ENCODE measurements around the gene PCDHA5. TPM values are rescaled to one million over a fixed set of nuclear protein-coding genes. Genes with fewer than 3 reads are reported as not detected.

Gene PCDHA5
- total RNA-seq, 2 donors from 2014 or later, result not detected

DNA sequence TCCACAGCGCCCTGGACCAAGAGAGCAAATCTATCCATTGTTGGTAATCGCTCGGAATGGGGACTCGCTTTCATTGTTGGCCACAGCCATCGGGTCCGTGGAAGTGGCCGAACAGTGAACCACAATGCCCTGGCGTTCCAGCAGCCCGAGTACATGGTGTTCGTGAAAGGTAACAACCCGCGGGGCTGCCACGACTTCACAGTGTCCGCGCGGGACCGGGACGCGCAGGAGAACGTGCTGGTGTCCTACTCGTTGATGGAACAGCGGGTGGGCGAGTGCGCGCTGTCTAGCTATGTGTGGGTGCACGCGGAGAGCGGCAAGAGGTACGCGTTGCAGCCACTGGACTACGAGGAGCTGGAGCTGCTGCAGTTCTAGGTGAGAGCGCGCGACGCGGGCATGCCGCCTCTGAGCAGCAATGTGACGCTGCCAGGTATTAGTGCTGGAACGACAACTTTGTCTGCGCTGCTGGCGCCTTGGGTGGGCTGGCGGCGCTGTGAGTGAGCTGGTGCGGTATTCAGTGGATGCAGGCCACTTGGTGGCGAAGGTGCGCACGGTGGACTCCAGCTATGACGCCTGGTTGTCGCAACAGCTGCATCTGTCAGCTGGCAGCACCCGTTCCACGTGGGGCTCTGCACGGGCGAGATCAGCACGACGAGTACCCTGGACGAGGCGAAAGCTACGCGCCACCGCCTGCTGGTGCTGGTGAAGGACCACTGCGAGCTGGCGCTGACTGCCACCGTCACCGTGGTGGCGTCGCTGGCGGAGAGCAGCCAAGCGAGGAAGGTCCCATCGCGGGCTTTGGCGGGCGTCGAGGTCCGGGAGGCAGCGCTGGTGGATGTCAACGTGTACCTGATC, 41.3 kb downstream of the PCDHA5 start:
- Mint-ChIP-seq H3K4me3 (no peak overlapping the region), H3K36me3 (ENCODE audit: low read depth) (no peaks in the 10 kb centered on the region), H3K4me1 (no peaks in the 10 kb centered on the region), H3K27ac (no peak overlapping the region), H3K27me3 (peaks cover 9% of the 10 kb centered on the region)
- DNase-seq (no peak), ATAC-seq (no peak)
- peaks cover 3% of the 10 kb centered on the region for H3K9me3 ChIP-seq (ENCODE audit: control insufficient read depth, low read length, poor library complexity, severe bottlenecking)

DNA sequence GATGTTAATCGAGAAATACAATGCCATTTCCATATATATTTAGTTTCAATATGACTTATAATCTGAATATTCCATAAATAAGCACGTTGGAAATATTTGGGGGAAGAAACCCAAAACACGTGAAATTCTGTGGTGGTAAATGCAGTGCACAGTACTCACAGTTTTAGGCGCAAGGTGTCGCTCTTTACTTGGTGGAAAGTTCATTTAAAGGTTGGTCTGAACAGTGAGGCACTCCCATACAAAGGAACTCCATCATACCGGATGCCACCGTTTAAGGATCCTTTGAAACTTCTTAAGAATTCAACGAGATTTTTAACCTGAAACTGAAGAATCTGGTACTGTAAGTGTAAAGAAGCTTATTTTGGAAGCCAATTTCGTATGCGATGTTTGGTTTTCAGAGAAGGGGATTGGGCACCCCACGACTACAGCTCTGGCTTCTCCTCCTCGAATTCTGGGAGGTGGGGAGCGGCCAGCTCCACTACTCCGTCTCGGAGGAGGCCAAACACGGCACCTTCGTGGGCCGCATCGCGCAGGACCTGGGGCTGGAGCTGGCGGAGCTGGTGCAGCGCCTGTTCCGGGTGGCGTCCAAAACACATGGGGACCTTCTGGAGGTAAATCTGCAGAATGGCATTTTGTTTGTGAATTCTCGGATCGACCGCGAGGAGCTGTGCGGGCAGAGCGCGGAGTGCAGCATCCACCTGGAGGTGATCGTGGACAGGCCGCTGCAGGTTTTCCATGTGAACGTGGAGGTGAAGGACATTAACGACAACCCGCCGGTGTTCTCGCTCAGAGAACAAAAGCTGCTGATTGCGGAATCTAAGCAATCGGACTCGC, 47.5 kb downstream of the PCDHA5 start, which contains the start of gene PCDHA11:
PCDHA11 (plus strand) TSS at position 237 of the 834 bp plus-strand sequence; CDS start at position 384, 147 bp downstream.
- DNase-seq, result no peak
- Mint-ChIP-seq H3K4me1 (no peaks in the 10 kb centered on the region), H3K4me3 (no peak within 1 kb of the TSS), H3K27me3 (peaks cover 19% of the 10 kb centered on the region), H3K27ac (no peak within 1 kb of the TSS), H3K36me3 (ENCODE audit: low read depth) (no peaks in the 10 kb centered on the region)
- ATAC-seq, result no peak
- no peaks in the 10 kb centered on the region for H3K9me3 ChIP-seq (ENCODE audit: control insufficient read depth, low read length, poor library complexity, severe bottlenecking)

DNA sequence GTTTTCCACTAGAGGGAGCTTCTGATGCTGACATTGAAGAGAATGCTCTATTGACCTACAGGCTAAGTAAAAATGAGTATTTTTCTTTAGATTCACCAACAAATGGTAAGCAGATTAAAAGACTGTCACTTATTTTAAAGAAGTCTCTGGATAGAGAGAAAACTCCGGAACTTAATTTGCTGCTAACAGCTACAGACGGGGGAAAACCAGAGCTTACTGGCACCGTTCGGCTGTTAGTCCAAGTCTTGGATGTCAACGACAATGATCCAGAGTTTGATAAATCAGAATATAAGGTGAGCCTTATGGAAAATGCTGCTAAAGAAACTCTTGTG, 48.1 kb downstream of the PCDHA5 start:
- H3K36me3 Mint-ChIP-seq (ENCODE audit: low read depth), result no peaks in the 10 kb centered on the region
- ATAC-seq, result no peak
- H3K27me3 Mint-ChIP-seq, result peaks cover 18% of the 10 kb centered on the region
- no peaks in the 10 kb centered on the region for H3K9me3 ChIP-seq (ENCODE audit: control insufficient read depth, low read length, poor library complexity, severe bottlenecking)
- H3K27ac Mint-ChIP-seq, result no peak overlapping the region
- no peaks in the 10 kb centered on the region for H3K4me1 Mint-ChIP-seq
- H3K4me3 Mint-ChIP-seq, result no peak overlapping the region
- no peak for DNase-seq

DNA sequence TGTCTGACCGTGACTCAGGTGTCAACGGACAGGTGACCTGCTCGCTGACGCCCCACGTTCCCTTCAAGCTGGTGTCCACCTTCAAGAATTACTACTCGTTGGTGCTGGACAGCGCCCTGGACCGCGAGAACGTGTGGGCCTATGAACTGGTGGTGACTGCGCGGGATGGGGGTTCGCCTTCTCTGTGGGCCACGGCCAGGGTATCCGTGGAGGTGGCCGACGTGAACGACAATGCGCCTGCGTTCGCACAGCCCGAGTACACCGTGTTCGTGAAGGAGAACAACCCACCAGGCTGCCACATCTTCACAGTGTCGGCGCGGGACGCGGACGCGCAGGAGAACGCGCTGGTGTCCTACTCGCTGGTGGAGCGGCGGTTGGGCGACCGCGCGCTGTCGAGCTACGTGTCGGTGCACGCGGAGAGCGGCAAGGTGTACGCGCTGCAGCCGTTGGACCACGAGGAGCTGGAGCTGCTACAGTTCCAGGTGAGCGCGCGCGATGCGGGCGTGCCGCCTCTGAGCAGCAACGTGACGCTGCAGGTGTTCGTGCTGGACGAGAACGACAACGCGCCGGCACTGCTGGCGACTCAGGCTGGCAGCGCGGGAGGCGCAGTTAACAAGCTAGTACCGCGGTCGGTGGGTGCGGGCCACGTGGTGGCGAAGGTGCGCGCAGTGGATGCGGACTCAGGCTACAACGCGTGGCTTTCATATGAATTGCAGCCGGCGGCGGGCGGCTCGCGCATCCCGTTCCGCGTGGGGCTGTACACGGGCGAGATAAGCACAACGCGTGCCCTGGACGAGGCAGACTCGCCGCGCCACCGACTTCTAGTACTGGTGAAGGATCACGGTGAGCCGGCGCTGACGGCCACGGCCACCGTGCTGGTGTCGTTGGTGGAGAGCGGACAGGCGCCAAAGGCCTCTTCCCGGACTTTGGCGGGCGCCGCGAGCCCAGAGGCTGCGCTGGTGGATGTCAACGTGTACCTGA, 49.1 kb downstream of the PCDHA5 start:
- Mint-ChIP-seq H3K4me1 (no peaks in the 10 kb centered on the region), H3K27me3 (peaks cover 19% of the 10 kb centered on the region), H3K4me3 (no peak overlapping the region), H3K27ac (no peak overlapping the region), H3K36me3 (ENCODE audit: low read depth) (no peaks in the 10 kb centered on the region)
- no peaks in the 10 kb centered on the region for H3K9me3 ChIP-seq (ENCODE audit: control insufficient read depth, low read length, poor library complexity, severe bottlenecking)
- DNase-seq (no peak), ATAC-seq (no peak)

Other genes starting within 250 kb of the PCDHA5 start
- gene CD14, start 188.4 kb upstream of the PCDHA5 start, total RNA-seq, result 1 to 10 TPM; 1.4 to 9.2 TPM
- gene TMCO6, start 182.2 kb upstream of the PCDHA5 start, total RNA-seq, result 10 to 100 TPM; 18.3 to 23.1 TPM
- 10 to 100 TPM; 40.7 to 46.2 TPM for gene NDUFA2, start 174.0 kb upstream of the PCDHA5 start, total RNA-seq
- gene IK, start 173.8 kb upstream of the PCDHA5 start, total RNA-seq, result 100 to 1,000 TPM; 168 to 172 TPM
- gene WDR55, start 156.7 kb upstream of the PCDHA5 start, total RNA-seq, result 10 to 100 TPM; 34.8 to 36.3 TPM
- 1 to 10 TPM; 1.2 to 1.9 TPM for gene DND1, start 148.0 kb upstream of the PCDHA5 start, total RNA-seq
- 10 to 100 TPM; 44.8 to 49.3 TPM for gene HARS1, start 130.2 kb upstream of the PCDHA5 start, total RNA-seq
- 10 to 100 TPM; 33.5 to 34.9 TPM for gene HARS2, start 130.2 kb upstream of the PCDHA5 start, total RNA-seq
- gene ZMAT2, start 121.2 kb upstream of the PCDHA5 start, total RNA-seq, result 10 to 100 TPM; 40.9 to 41.5 TPM
- gene PCDHA1, start 35.5 kb upstream of the PCDHA5 start, total RNA-seq, result not detected
- not detected for gene PCDHA2, start 26.8 kb upstream of the PCDHA5 start, total RNA-seq
- not detected for gene PCDHA3, start 20.6 kb upstream of the PCDHA5 start, total RNA-seq
- gene PCDHA4, start 14.5 kb upstream of the PCDHA5 start, total RNA-seq, result not detected
- gene PCDHA6, start 6.3 kb downstream of the PCDHA5 start, total RNA-seq, result not detected
- gene PCDHA7, start 12.7 kb downstream of the PCDHA5 start, total RNA-seq, result not detected
- gene PCDHA8, start 19.6 kb downstream of the PCDHA5 start, total RNA-seq, result not detected
- gene PCDHA9, start 26.8 kb downstream of the PCDHA5 start, total RNA-seq, result not detected
- not detected for gene PCDHA10, start 34.3 kb downstream of the PCDHA5 start, total RNA-seq
- not detected for gene PCDHA11, start 47.3 kb downstream of the PCDHA5 start, total RNA-seq
- gene PCDHA12, start 53.7 kb downstream of the PCDHA5 start, total RNA-seq, result not detected
- not detected for gene PCDHA13, start 60.5 kb downstream of the PCDHA5 start, total RNA-seq
- not detected for gene PCDHAC1, start 104.7 kb downstream of the PCDHA5 start, total RNA-seq
- gene PCDHAC2, start 144.9 kb downstream of the PCDHA5 start, total RNA-seq, result not detected
- not detected for gene PCDHB1, start 229.8 kb downstream of the PCDHA5 start, total RNA-seq

Data from T-helper 17 cell (primary cell).